Erythroblast (primary cell): ENCODE data around the gene ACOT7.

Experiments used
- GATA1 ChIP-seq: IDR thresholded peaks from 2 replicates; pipeline ENCODE4 v1.6.1; 2011; ENCODE audit warnings: low read depth, mild to moderate bottlenecking, control low read depth, low read length, moderate library complexity
- POLR2A ChIP-seq: IDR thresholded peaks from 2 replicates; pipeline ENCODE4 v1.6.1; 2011; ENCODE audit warnings: mild to moderate bottlenecking, low read length

DNA sequence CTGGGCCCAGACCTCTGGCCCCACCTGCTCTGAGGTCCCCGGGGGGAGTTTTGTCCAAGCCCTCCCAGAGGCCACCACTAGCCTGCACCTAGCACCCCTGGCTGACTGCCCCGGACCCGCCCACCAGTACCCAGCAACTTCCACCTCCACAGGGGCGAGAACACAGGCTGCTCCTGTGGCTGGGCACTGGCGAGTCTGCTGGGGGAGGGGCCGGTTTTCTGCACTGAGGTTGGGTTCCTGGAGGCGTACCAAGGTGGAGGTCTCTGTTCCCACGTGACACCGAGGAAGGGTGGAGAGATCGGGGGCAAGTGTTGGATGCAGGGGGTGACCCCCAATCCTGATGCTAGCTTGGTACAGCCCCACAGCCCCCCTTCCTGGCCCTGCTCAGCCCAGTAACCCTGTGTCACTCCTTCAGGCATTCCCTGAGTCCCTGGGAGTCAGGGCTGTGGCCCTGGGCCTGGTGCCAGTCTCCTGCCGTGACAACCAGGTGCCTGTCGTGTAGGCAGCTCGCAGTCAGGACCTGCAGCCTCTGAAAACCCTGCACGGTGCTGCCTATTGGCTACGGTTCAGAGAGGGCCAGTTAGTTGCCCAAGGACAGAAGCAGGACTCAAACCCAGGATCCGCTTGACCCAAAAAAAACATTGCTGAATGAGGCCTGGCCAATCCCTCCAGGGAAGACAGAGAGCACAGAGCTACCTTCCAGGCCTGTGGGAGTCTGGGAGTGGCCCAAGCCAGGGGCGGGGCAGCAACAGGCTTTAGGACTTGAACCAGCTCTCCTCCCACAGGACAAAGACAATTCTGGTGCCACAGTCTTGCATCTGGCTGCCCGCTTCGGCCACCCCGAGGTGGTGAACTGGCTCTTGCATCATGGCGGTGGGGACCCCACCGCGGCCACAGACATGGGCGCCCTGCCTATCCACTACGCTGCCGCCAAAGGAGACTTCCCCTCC lies 34.1 kb upstream of the ACOT7 start:
- TF ChIP-seq POLR2A (no peak), GATA1 (no peak)
